HepG2 (cell line): Measurements from ENCODE around the gene FGD2.

Experiments used
- CTCF ChIP-seq: sonication (generic); formaldehyde crosslinking; IDR thresholded peaks from 2 replicates; pipeline ENCODE4 v1.5.0; 2020; ENCODE audit warnings: mild to moderate bottlenecking, missing genetic modification reagents, moderate library complexity
- NCOA1 ChIP-seq: sonication (generic); formaldehyde crosslinking; IDR thresholded peaks from 2 replicates; pipeline ENCODE4 v1.9.0; 2021; ENCODE audit warnings: missing genetic modification reagents
- PREB ChIP-seq: sonication (generic); formaldehyde crosslinking; IDR thresholded peaks from 2 replicates; pipeline ENCODE4 v1.4.0; 2020; ENCODE audit warnings: missing genetic modification reagents

GRCh38 chr6:37048403-37048850, 43.0 kb downstream of the FGD2 start:
- TF ChIP-seq CTCF (CRISPR knock-in tag), result no peak
- TF ChIP-seq NCOA1 (CRISPR knock-in tag), result no peak
- no peak for TF ChIP-seq PREB (CRISPR knock-in tag)
